T47D (cell line): ENCODE measurements around the gene NTM.
"Not testable (repeated sequence)": the region's sequence is repeated elsewhere in the genome, so short reads cannot be mapped to it uniquely, and the experiment has no call there.

Source experiments
- DNase-seq, 2 experiments: peaks; one replicate each; pipeline versions ENCODE4 v3.0.0 to v3.0.0-alpha.2; 2011 to 2012; ENCODE audit warnings: low read depth in 1 of 2, low spot score in 1 of 2
- JUND ChIP-seq: IDR thresholded peaks from 2 replicates; pipeline ENCODE4 v1.6.1; 2012; ENCODE audit warnings: low read depth
- in situ Hi-C: cut with HindIII; loops from 2 replicates; pipeline ENCODE4 v1.10.0; 2016; ENCODE audit warnings: low sequenced_read_pairs, low pct_unique_long_range_greater_than_20kb

The NTM gene

GRCh38 chr11:132307309-132308020, 937.0 kb downstream of the NTM start:
- DNase-seq: no peak
- no peak for TF ChIP-seq JUND
- in situ Hi-C loops: no loop called here

GRCh38 chr11:132310390-132311375, 940.3 kb downstream of the NTM start:
- no peak for TF ChIP-seq JUND
- in situ Hi-C loops: no loop called here

GRCh38 chr11:132311703-132312102, 941.3 kb downstream of the NTM start:
- no peak for TF ChIP-seq JUND
- no peak for DNase-seq
- in situ Hi-C loops: no loop called here

More at GRCh38 chr11:132310390-132311375, 940.3 kb downstream of the NTM start:
- DNase-seq: no peak

- TF ChIP-seq JUND: no peak
- in situ Hi-C loops: no loop called here
- peak in 1 of 2 experiments; percentile 15 for DNase-seq
Observed at GRCh38 chr11:132312161-132312560, 941.7 kb downstream of the NTM start.

GRCh38 chr11:132312701-132313111, 942.3 kb downstream of the NTM start:
- no peak for TF ChIP-seq JUND
- in situ Hi-C loops: no loop called here
- DNase-seq: no peak

GRCh38 chr11:132314911-132315455, 944.6 kb downstream of the NTM start:
- DNase-seq: no peak
- in situ Hi-C loops: no loop called here
- no peak for TF ChIP-seq JUND

GRCh38 chr11:132315696-132316095, 945.3 kb downstream of the NTM start:
- no peak for DNase-seq
- in situ Hi-C loops: no loop called here
- no peak for TF ChIP-seq JUND

- no peak for DNase-seq
- in situ Hi-C loops: no loop called here
- no peak for TF ChIP-seq JUND
Observed at GRCh38 chr11:132318421-132319157, 948.2 kb downstream of the NTM start.

- DNase-seq, in situ Hi-C loops: not testable (repeated sequence)
Observed at GRCh38 chr11:132319419-132319818, 949.0 kb downstream of the NTM start.

GRCh38 chr11:132330515-132330914, 960.1 kb downstream of the NTM start:
- in situ Hi-C loops: no loop called here
- no peak for TF ChIP-seq JUND
- DNase-seq: no peak

- in situ Hi-C loops: no loop called here
- TF ChIP-seq JUND: no peak
- DNase-seq: no peak
Observed at GRCh38 chr11:132332521-132332920, 962.1 kb downstream of the NTM start.

- in situ Hi-C loops: no loop called here
- no peak for TF ChIP-seq JUND
- DNase-seq: no peak
Observed at GRCh38 chr11:132334769-132335280, 964.4 kb downstream of the NTM start.
